ENCODE measurements around the gene LRP10. TPM values are rescaled to one million over a fixed set of nuclear protein-coding genes. Genes with fewer than 3 reads are reported as not detected.

Gene LRP10
- total and polyA plus RNA-seq, 2 of the 8 experiments (the other 6 are each of a cell fraction or from before 2014, with no cell fraction given): 12.4 to 15.6 TPM

DNA sequence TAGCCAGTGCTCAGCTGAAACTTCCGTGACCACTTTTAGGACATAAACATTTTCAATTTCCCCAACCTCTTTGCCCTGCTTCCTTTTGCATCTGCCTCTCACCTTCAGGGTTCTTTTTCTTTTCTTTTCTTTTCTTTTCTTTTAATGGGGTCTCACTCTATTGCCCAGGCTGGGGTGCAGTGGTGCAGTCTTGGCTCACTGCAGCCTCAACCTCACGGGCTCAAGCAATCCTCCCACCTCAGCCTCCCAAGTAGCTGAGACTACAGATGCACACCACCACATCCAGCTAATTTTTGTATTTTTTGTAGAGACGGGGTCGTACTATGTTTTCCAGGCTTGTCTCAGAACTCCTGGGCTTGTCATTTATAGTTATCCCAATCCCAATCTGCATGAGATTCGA is 4.7 kb upstream of the LRP10 start (continued):
- TF ChIP-seq CHD7 (IDR thresholded peaks at IDR 0.05; ENCODE audit: insufficient replicate concordance, low read length) (no peak), POU5F1 (IDR thresholded peaks at IDR 0.05; ENCODE audit: low read depth, low read length) (no peak), CBX5 (IDR thresholded peaks at IDR 0.05; ENCODE audit: low read depth, low read length) (no peak), SRF (IDR thresholded peaks at IDR 0.05; ENCODE audit: low read depth, low read length) (no peak), E2F6 (IDR thresholded peaks at IDR 0.05) (no peak), SIN3A (conservative IDR thresholded peaks at IDR 0.05 in 1 of 2, IDR thresholded peaks at IDR 0.05 in 1 of 2; ENCODE audit: low read depth in 1 of 2, low read length in 2 of 2) (no peak), TAF1 (IDR thresholded peaks at IDR 0.05; ENCODE audit: low read depth, low read length) (no peak), HDAC6 (IDR thresholded peaks at IDR 0.05; ENCODE audit: low read depth, low read length) (no peak)
- TF ChIP-seq, protein P1, sequence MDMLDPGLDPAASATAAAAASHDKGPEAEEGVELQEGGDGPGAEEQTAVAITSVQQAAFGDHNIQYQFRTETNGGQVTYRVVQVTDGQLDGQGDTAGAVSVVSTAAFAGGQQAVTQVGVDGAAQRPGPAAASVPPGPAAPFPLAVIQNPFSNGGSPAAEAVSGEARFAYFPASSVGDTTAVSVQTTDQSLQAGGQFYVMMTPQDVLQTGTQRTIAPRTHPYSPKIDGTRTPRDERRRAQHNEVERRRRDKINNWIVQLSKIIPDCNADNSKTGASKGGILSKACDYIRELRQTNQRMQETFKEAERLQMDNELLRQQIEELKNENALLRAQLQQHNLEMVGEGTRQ (IDR thresholded peaks at IDR 0.05; ENCODE audit: low read length): no peak
